Stimulated activated CD4-positive, alpha-beta T cell treated with anti-CD3 and anti-CD28 coated beads, Interleukin-2, amount 100 ng/mL, for 48 hours (primary cell): ENCODE results near the gene TMEM256.

Experiments
- DNase-seq, 2 donors: peaks; one replicate each; pipeline ENCODE4 v3.0.0-alpha.2; 2020

TMEM256 gene

DNA sequence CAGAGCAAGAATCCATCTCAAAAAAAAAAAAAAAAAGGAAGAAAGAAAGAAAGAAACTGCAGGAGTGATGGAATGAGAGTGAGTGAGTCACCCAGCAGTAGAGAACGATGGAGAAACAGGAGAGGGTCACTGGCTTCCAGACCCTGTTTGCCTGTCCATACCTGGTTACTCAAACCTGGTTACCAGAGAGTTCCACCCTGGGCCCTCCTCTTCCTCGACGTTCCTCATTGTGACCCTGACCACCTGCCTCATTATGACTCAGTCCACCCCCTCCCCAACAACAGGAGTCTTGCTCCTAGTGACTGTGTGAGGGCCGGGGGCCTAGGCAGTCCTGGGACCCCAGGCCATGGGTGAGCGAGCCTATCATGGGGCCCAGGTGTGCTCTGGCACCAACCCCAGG lies 24.7 kb upstream of the TMEM256 start, which contains the start of gene SPEM3:
TSS of gene SPEM3 (plus strand) at position 301 of the 400 bp plus-strand sequence. CDS start at position 347, 46 bp downstream.
- DNase-seq: no peak

DNA sequence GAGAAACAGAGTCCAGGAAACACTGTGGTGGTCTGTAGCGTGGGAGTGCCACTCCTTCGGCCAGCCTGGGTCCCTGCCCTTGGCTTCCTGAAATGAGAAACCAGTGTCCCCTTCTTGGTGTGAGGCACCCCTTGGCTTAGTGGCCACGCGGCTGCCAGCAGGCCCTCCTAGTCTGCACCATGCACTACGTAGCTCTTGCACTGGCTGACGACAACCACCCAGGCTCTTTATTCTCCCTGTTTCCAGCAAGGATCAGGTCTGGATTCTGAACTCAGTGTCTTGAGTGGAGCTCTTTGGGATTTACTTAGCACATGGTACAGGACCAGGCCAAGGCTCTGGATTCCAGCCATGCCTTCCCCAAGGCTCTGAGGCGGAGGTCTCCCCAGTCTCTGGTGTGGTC lies 23.7 kb upstream of the TMEM256 start:
- DNase-seq: no peak

DNA sequence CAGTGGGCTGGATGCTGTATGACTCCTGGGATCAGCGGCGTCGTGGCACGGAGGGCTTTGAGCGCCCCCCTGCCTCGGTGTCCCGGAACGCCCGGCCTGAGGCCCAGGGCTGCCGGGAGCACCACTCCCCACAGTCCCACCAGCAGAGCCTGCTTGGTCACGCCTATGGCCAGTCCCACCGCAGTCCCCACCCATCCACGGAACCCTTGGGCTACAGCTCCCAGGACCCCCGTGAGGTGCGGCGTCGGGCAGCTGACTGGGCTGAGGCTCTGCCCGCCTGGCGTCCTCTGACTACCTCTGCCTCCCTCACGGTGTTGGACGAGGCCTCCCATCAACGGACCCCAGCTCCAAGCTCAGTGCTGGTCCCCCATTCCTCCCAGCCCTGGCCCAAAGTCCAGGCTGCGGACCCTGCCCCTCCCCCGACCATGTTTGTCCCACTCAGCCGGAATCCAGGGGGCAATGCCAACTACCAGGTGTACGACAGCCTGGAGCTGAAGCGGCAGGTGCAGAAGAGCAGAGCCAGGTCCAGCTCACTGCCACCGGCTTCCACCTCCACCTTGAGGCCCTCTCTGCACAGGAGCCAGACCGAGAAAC lies 23.1 kb upstream of the TMEM256 start:
- DNase-seq: no peak

- no peak for DNase-seq
Observed at GRCh38 chr17:7426203-7426863, 22.4 kb upstream of the TMEM256 start.

GRCh38 chr17:7425756-7426155 lies 21.9 kb upstream of the TMEM256 start:
- no peak for DNase-seq

DNA sequence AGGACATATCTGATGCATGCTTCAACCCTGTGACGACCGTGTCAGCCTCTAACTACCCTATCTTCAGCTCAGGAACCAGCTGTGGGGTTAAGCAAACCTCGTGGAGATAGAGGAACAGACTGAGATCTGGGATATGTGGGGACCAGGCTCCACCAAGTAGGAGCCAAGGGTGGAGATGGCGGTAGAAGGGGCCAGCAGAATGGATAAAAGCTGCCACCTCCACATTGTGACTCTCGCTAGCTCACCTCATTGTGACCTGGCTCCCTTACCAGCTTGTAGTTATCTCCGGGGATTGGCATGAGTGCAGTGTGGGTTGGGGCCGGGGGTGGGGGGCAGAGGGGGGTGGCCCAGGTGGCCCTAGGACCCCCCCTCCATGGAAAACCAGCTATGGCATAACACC lies 21.4 kb upstream of the TMEM256 start, which contains the start of gene SPEM2:
TSS of gene SPEM2 (plus strand) at position 301 of the 400 bp plus-strand sequence. CDS start at position 374, 73 bp downstream.
- DNase-seq: no peak

DNA sequence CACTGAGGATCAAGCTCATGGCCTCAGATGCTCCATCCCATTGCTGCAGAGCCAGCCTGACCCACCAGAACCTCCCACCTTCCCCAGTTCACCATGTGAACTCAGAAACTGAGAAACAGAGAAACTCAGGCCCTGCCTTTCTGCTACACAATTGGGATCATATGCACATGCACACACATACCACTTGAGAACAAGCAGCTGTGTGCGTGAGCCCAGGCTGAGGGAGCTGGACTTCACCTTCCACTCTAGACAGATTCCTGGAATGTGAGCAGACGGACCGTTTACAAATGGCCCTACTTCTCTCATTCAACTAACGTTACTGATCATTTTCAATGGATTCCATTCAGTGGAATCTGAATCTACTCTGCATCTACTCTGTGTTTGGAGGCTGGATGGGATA lies 19.8 kb upstream of the TMEM256 start:
- no peak for DNase-seq

DNA sequence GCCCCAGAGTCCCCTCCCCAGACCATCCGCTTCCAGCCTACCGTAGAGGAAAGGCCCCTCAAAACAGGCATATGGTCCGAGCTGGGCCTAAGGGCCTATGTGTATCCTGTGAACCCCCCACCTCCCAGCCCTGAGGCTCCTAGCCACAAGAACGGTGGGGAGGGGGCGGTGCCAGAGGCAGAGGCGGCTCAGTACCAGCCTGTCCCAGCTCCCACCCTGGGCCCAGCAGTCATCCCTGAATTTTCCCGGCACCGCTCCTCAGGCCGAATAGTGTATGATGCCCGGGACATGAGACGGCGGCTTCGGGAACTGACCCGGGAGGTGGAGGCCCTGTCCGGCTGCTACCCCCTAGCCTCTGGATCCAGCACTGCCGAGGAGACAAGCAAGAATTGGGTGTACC lies 17.3 kb upstream of the TMEM256 start:
- DNase-seq: no peak

DNA sequence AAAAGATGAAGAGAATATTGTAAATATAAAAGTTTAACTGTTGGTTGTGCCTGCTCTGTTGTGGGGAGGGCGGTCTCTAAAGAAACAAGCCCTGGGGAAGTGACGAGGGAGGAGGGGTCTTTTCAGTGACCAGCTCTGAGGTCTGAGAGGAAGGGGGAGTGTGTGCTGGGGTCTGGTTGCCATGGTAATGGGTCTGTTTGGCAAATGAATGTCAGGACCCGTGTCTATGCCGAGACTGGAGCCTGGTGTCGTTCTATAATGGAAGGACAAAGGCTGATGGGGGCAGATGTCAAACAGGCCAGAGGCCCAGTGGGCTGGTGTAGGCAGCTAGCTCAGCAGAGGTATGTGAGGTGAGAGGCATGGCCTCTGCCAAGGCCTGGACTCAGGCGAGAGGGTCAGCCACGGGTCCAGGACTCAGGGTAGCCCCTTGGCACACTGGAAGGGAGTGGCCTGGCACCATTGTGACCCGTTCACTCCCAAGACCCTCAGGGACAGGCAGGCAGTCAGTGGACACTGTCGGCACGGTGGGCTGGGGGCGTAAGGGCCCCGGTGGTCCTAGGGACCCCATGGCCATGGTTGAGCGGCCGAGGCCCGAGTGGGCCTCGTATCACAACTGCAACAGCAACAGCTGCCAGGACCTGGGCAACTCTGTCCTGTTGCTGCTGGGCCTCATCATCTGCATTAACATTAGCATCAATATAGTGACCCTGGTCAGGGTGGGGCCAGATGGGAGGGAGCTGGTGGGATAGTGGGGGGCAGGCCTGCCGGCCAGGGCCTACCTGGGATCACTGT lies 16.1 kb upstream of the TMEM256 start, which contains the start of gene SPEM1:
TSS of gene SPEM1 (plus strand) at position 506 of the 792 bp plus-strand sequence. CDS start at position 567, 61 bp downstream.
- DNase-seq: no peak

- no peak for DNase-seq
Observed at GRCh38 chr17:7418472-7419152, 14.7 kb upstream of the TMEM256 start.

DNA sequence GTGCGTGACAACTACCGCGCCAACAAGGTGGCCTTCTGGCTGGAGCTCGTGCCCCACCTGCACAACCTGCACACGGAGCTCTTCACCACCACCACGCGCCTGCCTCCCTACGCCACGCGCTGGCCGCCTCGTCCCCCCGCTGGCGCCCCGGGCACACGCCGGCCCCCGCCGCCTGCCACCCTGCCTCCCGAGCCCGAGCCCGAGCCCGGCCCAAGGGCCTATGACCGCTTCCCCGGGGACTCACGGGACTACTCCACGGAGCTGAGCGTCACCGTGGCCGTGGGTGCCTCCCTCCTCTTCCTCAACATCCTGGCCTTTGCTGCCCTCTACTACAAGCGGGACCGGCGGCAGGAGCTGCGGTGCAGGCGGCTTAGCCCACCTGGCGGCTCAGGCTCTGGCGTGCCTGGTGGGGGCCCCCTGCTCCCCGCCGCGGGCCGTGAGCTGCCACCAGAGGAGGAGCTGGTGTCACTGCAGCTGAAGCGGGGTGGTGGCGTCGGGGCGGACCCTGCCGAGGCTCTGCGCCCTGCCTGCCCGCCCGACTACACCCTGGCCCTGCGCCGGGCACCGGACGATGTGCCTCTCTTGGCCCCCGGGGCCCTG lies 13.3 kb upstream of the TMEM256 start:
- DNase-seq: no peak

- no peak for DNase-seq
Observed at GRCh38 chr17:7416323-7416722, 12.4 kb upstream of the TMEM256 start.

DNA sequence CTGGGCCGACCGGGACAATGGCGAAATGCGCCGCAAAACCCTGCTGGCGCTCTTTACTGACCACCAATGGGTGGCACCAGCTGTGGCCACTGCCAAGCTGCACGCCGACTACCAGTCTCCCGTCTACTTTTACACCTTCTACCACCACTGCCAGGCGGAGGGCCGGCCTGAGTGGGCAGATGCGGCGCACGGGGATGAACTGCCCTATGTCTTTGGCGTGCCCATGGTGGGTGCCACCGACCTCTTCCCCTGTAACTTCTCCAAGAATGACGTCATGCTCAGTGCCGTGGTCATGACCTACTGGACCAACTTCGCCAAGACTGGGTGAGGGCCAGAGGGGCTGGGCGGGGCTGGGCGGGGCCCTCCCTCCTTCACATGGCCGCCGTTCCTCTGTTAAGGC lies 11.9 kb upstream of the TMEM256 start:
- no peak for DNase-seq

DNA sequence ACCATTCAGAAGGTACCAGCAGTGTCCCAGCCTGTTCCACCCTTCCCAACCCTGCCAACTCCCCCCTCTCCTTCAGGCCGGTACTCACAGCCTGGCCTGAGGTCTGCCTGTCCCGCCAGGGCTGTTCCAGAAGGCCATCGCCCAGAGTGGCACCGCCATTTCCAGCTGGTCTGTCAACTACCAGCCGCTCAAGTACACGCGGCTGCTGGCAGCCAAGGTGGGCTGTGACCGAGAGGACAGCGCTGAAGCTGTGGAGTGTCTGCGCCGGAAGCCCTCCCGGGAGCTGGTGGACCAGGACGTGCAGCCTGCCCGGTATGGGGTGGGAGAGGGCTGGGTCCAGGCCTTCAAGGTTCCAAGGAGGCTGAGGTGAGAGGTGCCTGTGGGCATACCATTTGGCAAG lies 10.9 kb upstream of the TMEM256 start:
- DNase-seq: no peak

DNA sequence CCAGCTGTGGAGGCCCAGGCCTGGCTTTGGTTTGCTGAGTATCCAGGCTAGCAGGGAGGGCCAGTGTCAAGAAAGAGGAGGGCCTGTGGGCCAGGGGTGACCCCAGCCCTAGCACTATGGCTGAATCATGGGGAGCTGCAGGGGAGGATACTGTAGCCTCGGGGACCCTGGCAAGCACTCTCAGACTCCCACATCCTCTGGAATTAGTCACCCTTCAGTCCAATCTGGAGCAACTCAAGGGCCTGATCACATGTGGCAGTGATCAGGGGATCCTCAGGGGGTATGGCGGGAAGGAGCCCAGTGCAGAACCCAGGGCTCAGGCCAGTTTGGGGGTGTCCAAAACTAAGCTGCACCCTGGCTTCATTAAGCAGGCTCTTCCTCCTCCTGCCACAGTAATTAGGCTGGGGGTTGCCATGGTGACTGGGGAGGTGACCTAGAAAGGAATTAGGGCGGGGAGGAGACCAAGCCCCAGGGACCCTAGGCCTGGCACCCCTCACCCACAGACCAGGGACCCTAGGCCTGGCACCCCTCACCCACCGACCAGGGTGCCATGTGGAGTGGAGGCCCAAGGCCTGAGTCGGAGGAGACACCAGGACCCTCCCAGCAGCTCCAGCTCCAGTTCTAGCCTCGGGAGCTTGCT lies 9.6 kb upstream of the TMEM256 start:
- no peak for DNase-seq

DNA sequence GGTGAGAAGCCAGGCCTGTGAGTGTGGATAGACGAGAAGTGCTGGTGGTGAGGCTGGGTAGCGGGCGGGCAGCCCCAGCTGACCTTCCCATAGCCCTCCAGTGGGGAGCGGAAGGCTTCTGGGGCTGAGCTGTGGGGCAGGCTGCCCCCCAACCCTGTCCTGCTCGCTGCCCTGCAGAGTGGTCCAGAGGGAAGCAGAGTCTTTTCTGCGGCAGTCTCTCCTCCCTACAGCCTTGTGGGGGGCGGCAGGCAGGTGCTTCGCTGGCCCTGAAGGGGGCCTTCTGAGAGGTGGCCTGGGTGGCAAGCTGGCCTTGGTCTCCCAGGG lies 7.5 kb upstream of the TMEM256 start:
- DNase-seq: no peak

GRCh38 chr17:7410634-7411426 lies 6.9 kb upstream of the TMEM256 start:
- DNase-seq: no peak

DNA sequence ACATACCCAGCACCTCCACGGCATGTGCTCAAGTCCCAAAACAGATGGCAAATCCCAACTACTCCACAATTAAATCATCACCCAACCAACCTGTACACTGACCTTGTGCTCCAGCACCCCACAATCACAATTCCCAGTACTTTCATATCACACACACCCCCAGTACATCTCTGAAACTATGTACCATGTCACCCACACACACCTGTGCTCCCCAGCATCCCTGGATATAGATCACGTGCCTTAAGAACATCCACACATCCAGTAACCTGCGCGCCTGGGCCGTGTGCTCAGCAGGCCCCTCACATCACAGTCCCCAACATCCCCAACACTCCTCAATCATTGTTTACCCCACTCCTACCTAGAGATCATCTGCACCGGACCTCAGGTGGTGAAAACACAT lies 5.8 kb upstream of the TMEM256 start:
- DNase-seq: no peak

- DNase-seq: no peak
Observed at GRCh38 chr17:7408863-7409262, 5.0 kb upstream of the TMEM256 start.

- no peak for DNase-seq
Observed at GRCh38 chr17:7408252-7408727, 4.4 kb upstream of the TMEM256 start.

GRCh38 chr17:7407485-7408251 lies 3.8 kb upstream of the TMEM256 start, which contains the start of gene NLGN2:
NLGN2 (plus strand) TSS chr17:7407845; CDS start chr17:7408256, 411 bp downstream.
- no peak for DNase-seq
